Stimulated activated CD4-positive, alpha-beta T cell treated with anti-CD3 and anti-CD28 coated beads, Interleukin-4, amount 100 ng/mL, for 24 hours (primary cell): ENCODE measurements around the gene MMRN2.
A peak's percentile ranks its signal among the peaks of the same experiment; 100 is the strongest.
"Not testable (repeated sequence)": the region's sequence is repeated elsewhere in the genome, so short reads cannot be mapped to it uniquely, and the experiment has no call there.

Experiments used
- DNase-seq: peaks from one replicate; pipeline ENCODE4 v3.0.0-alpha.2; 2020

The MMRN2 gene

GRCh38 chr10:86941426-86941825 is 16.0 kb downstream of the MMRN2 start:
- DNase-seq = no peak

GRCh38 chr10:86940677-86941076 is 16.7 kb downstream of the MMRN2 start:
- no peak for DNase-seq

- DNase-seq = not testable (repeated sequence)
These were observed 17.3 kb downstream of the MMRN2 start for GRCh38 chr10:86940076-86940475.

- no peak for DNase-seq
These were observed 19.2 kb downstream of the MMRN2 start for GRCh38 chr10:86938260-86938659.

GRCh38 chr10:86937502-86938154 is 19.8 kb downstream of the MMRN2 start:
- DNase-seq = no peak

GRCh38 chr10:86936661-86937501 is 20.5 kb downstream of the MMRN2 start:
- no peak for DNase-seq

GRCh38 chr10:86934162-86934711 is 23.2 kb downstream of the MMRN2 start:
- DNase-seq = not testable (repeated sequence)

- DNase-seq = no peak
These were observed 24.7 kb downstream of the MMRN2 start for GRCh38 chr10:86932674-86933073.

- no peak for DNase-seq
These were observed 25.5 kb downstream of the MMRN2 start for GRCh38 chr10:86931872-86932271.

GRCh38 chr10:86929468-86930380 is 27.7 kb downstream of the MMRN2 start:
- DNase-seq = no peak

- no peak for DNase-seq
These were observed 34.9 kb downstream of the MMRN2 start for GRCh38 chr10:86922553-86922961.

GRCh38 chr10:86918022-86918471 is 39.4 kb downstream of the MMRN2 start:
- no peak for DNase-seq

- DNase-seq = no peak
These were observed 42.7 kb downstream of the MMRN2 start for GRCh38 chr10:86914734-86915133.

- DNase-seq = no peak
These were observed 52.0 kb downstream of the MMRN2 start for GRCh38 chr10:86905429-86905828.

GRCh38 chr10:86904600-86904999 is 52.8 kb downstream of the MMRN2 start:
- no peak for DNase-seq

- no peak for DNase-seq
These were observed 56.5 kb downstream of the MMRN2 start for GRCh38 chr10:86900955-86901354.

GRCh38 chr10:86899670-86900276 is 57.6 kb downstream of the MMRN2 start:
- peak; percentile 34 for DNase-seq

GRCh38 chr10:86899132-86899531 is 58.3 kb downstream of the MMRN2 start:
- DNase-seq = no peak

- DNase-seq = no peak
These were observed 58.9 kb downstream of the MMRN2 start for GRCh38 chr10:86898511-86898910.

- no peak for DNase-seq
These were observed 67.4 kb downstream of the MMRN2 start for GRCh38 chr10:86889997-86890396.

GRCh38 chr10:86888585-86889381 is 68.6 kb downstream of the MMRN2 start:
- no peak for DNase-seq
